ENCODE measurements around the gene PDGFRB. TPM values are rescaled to one million over a fixed set of nuclear protein-coding genes. Genes with fewer than 3 reads are reported as not detected.

The PDGFRB gene
- polyA plus RNA-seq, 3 donors, result 0.04 to 0.99 (median 0.20) TPM

- Mint-ChIP-seq H3K27ac (no peak overlapping the region), H3K36me3 (peaks cover 0 to 3% of the 10 kb centered on the region in 2 donors), H3K4me3 (peak overlapping the region in 1 of 2 donors; percentile 93), H3K4me1 (peaks cover 15% of the 10 kb centered on the region), H3K9me3 (peaks cover 0 to 2% (median 0%) of the 10 kb centered on the region in 7 donors), H3K27me3 (ENCODE audit: low read depth in 3 of 3) (peaks cover 24 to 33% (median 25%) of the 10 kb centered on the region in 3 donors)
- Histone ChIP-seq H3K27me3 (ENCODE audit: control insufficient read depth in 2 of 2, insufficient read depth in 2 of 2, low read length in 2 of 2) (peaks cover 0 to 18% of the 10 kb centered on the region in 2 donors), H3K9ac (ENCODE audit: insufficient read depth, low read length, poor library complexity, severe bottlenecking) (no peak overlapping the region), H3K4me2 (replicated peaks; ENCODE audit: extremely low read depth, low read length, poor library complexity, severe bottlenecking) (no peak overlapping the region), H2AFZ (ENCODE audit: insufficient read depth, low read depth, low read length, poor library complexity, severe bottlenecking) (no peak overlapping the region), H3K36me3 (replicated peaks in 1 of 2; ENCODE audit: control insufficient read depth in 1 of 2, insufficient read depth in 2 of 2, low read length in 2 of 2) (no peaks in the 10 kb centered on the region), H3K4me1 (ENCODE audit: control insufficient read depth in 1 of 2, insufficient read depth in 2 of 2, low read length in 2 of 2) (peaks cover 8 to 11% of the 10 kb centered on the region in 2 donors), H3K79me2 (ENCODE audit: insufficient read depth, low read length) (no peaks in the 10 kb centered on the region), H3K9me3 (replicated peaks in 1 of 2; ENCODE audit: control insufficient read depth in 1 of 2, insufficient read depth in 1 of 2, low read length in 2 of 2) (no peaks in the 10 kb centered on the region), H4K20me1 (ENCODE audit: insufficient read depth, low read length) (no peaks in the 10 kb centered on the region), H3K4me3 (replicated peaks in 1 of 3; ENCODE audit: low read depth in 2 of 3, low read length in 3 of 3) (no peak overlapping the region), H3K27ac (ENCODE audit: low read depth in 1 of 2, low read length in 2 of 2) (no peak overlapping the region)
- TF ChIP-seq CTCF (IDR thresholded peaks at IDR 0.05), result no peak
- DNase-seq, result no peak
- WGBS (ENCODE audit: insufficient coverage), result 93% methylated on average over 3 of the region's 4 CpGs
- intact Hi-C loops (cut with micrococcal nuclease), result no loop called here
These were observed 895 bp upstream of the PDGFRB start for GRCh38 chr5:150156540-150156939.

GRCh38 chr5:150156027-150156368, 353 bp upstream of the PDGFRB start:
- H3K4me1 Mint-ChIP-seq, result peaks cover 15% of the 10 kb centered on the region
- H3K27me3 Mint-ChIP-seq (ENCODE audit: low read depth in 3 of 3), result peaks cover 24 to 33% (median 27%) of the 10 kb centered on the region in 3 donors
- peaks cover 0 to 18% of the 10 kb centered on the region in 2 donors for H3K27me3 ChIP-seq (ENCODE audit: control insufficient read depth in 2 of 2, insufficient read depth in 2 of 2, low read length in 2 of 2)
- H3K27ac ChIP-seq (ENCODE audit: low read depth in 1 of 2, low read length in 2 of 2), result no peak overlapping the region
- intact Hi-C loops (cut with micrococcal nuclease), result no loop called here
- WGBS (ENCODE audit: insufficient coverage), result 6% methylated on average over 7 of the region's 9 CpGs
- peak overlapping the region in 4 of 7 donors; percentile 20 to 60 (median 46) for H3K27ac Mint-ChIP-seq
- peaks cover 8 to 11% of the 10 kb centered on the region in 2 donors for H3K4me1 ChIP-seq (ENCODE audit: control insufficient read depth in 1 of 2, insufficient read depth in 2 of 2, low read length in 2 of 2)
- peaks cover 0 to 3% of the 10 kb centered on the region in 2 donors for H3K36me3 Mint-ChIP-seq
- peak overlapping the region in 2 of 3 experiments; percentile 3 to 56 for H3K4me3 ChIP-seq (replicated peaks in 1 of 3; ENCODE audit: low read depth in 2 of 3, low read length in 3 of 3)
- no peaks in the 10 kb centered on the region for H3K79me2 ChIP-seq (ENCODE audit: insufficient read depth, low read length)
- no peak for DNase-seq
- H3K9me3 ChIP-seq (replicated peaks in 1 of 2; ENCODE audit: control insufficient read depth in 1 of 2, insufficient read depth in 1 of 2, low read length in 2 of 2), result no peaks in the 10 kb centered on the region
- peak overlapping the region; percentile 79 to 93 for H3K4me3 Mint-ChIP-seq
- no peaks in the 10 kb centered on the region for H3K36me3 ChIP-seq (replicated peaks in 1 of 2; ENCODE audit: control insufficient read depth in 1 of 2, insufficient read depth in 2 of 2, low read length in 2 of 2)
- H2AFZ ChIP-seq (ENCODE audit: insufficient read depth, low read depth, low read length, poor library complexity, severe bottlenecking), result peak overlapping the region; percentile 19
- H4K20me1 ChIP-seq (ENCODE audit: insufficient read depth, low read length), result no peaks in the 10 kb centered on the region
- H3K9ac ChIP-seq (ENCODE audit: insufficient read depth, low read length, poor library complexity, severe bottlenecking), result no peak overlapping the region
- H3K9me3 Mint-ChIP-seq, result peaks cover 0 to 2% (median 0%) of the 10 kb centered on the region in 7 donors
- H3K4me2 ChIP-seq (replicated peaks; ENCODE audit: extremely low read depth, low read length, poor library complexity, severe bottlenecking), result peak overlapping the region; percentile 59
- no peak for TF ChIP-seq CTCF (IDR thresholded peaks at IDR 0.05)
